ENCODE data around the gene KSR1.
"Not testable (repeated sequence)": the region's sequence is repeated elsewhere in the genome, so short reads cannot be mapped to it uniquely, and the experiment has no call there.

GRCh38 chr17:27448534-27448933 is 7.7 kb upstream of the KSR1 start:
- TF ChIP-seq CTCF, POLR2A, POLR2AphosphoS5 (IDR thresholded peaks at IDR 0.05): not testable (repeated sequence)
